Measurements from ENCODE around the gene TM9SF2.

The TM9SF2 gene

DNA sequence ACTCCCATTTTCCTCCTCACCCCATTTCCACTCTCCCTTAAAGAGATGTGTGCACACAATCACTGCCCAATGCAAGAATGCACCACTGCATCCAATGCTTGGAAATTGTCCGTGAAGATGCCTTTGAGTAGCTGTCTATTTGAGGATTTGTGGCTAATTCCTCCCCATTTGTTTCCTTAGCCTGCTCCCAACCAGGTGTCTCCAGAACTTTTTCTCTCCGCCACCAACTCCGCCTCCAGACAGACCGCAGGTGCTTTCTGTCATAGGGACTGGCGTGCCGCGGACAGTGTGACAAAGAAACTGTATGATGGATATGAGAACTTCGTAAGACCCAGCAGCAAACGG, 461 bp upstream of the TM9SF2 start:
- peak overlapping the region; percentile 81 for H3K9ac ChIP-seq (ENCODE audit: low read length)
- H3K4me1 ChIP-seq (ENCODE audit: insufficient read depth, low read length, severe bottlenecking): peaks cover 75% of the 10 kb centered on the region
- no peaks in the 10 kb centered on the region; the same call in 1 of the 2 replicates for H4K20me1 ChIP-seq (ENCODE audit: insufficient read depth, low read length)
- no peak for TF ChIP-seq EZH2 (IDR thresholded peaks at IDR 0.05; ENCODE audit: borderline replicate concordance, low read length)
- TF ChIP-seq, protein P1, sequence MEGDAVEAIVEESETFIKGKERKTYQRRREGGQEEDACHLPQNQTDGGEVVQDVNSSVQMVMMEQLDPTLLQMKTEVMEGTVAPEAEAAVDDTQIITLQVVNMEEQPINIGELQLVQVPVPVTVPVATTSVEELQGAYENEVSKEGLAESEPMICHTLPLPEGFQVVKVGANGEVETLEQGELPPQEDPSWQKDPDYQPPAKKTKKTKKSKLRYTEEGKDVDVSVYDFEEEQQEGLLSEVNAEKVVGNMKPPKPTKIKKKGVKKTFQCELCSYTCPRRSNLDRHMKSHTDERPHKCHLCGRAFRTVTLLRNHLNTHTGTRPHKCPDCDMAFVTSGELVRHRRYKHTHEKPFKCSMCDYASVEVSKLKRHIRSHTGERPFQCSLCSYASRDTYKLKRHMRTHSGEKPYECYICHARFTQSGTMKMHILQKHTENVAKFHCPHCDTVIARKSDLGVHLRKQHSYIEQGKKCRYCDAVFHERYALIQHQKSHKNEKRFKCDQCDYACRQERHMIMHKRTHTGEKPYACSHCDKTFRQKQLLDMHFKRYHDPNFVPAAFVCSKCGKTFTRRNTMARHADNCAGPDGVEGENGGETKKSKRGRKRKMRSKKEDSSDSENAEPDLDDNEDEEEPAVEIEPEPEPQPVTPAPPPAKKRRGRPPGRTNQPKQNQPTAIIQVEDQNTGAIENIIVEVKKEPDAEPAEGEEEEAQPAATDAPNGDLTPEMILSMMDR (IDR thresholded peaks at IDR 0.05; ENCODE audit: low read length): no peak
- H3K9me2 ChIP-seq (ENCODE audit: low read depth, low read length): no peaks in the 10 kb centered on the region
- peak overlapping the region; percentile 70 for H3K27ac ChIP-seq (ENCODE audit: low read depth, low read length, poor library complexity, severe bottlenecking)
- no peak overlapping the region; the same call in 1 of the 2 replicates for H2AFZ ChIP-seq (ENCODE audit: low read length)
- H3K9me3 ChIP-seq (ENCODE audit: low read length): no peaks in the 10 kb centered on the region
- H3K4me2 ChIP-seq (ENCODE audit: low read length): peak overlapping the region; percentile 96
- H3K79me2 ChIP-seq (ENCODE audit: insufficient read depth, low read length): peaks cover 40% of the 10 kb centered on the region
- H3F3A ChIP-seq (ENCODE audit: insufficient read depth, low read length): peaks cover 3% of the 10 kb centered on the region; the same call in 1 of the 2 replicates
- no peaks in the 10 kb centered on the region for H3K36me3 ChIP-seq (ENCODE audit: insufficient read depth, low read length)
- H3K27me3 ChIP-seq (ENCODE audit: insufficient read depth, low read length): no peaks in the 10 kb centered on the region
- H3K4me3 ChIP-seq (ENCODE audit: low read depth, low read length, poor library complexity, severe bottlenecking): peak overlapping the region; percentile 73

DNA sequence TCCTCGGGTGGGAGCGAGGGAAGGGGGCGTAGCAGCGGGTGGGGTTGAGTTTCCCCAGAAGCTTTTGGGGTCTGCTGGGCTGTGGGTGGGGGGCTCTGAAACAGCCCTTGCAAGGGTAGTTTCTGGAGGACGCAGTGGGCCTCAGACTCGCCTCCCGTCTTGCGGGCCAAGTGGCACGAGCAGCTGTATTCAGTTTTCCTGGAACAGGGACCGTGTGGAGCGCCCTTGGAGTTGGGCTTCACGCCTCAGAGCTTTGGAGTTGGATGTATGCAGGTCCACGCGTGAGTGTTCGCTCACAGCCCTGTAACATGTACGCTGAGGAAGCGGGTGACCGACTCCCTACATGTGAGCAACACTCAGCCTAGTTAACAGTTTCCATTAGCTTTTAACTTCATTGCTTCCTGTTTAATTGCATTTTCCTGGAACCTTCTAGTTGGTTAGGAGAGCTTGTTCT, 603 bp downstream of the TM9SF2 start:
- Histone ChIP-seq H3K4me2 (ENCODE audit: low read length) (peak overlapping the region; percentile 80), H3K4me1 (ENCODE audit: insufficient read depth, low read length, severe bottlenecking) (peaks cover 75% of the 10 kb centered on the region), H2AFZ (ENCODE audit: low read length) (no peak overlapping the region), H3K9me3 (ENCODE audit: low read length) (no peaks in the 10 kb centered on the region), H3K27ac (ENCODE audit: low read depth, low read length, poor library complexity, severe bottlenecking) (peak overlapping the region; percentile 57), H3F3A (ENCODE audit: insufficient read depth, low read length) (peaks cover 3% of the 10 kb centered on the region; the same call in 1 of the 2 replicates), H3K9me2 (ENCODE audit: low read depth, low read length) (no peaks in the 10 kb centered on the region), H3K4me3 (ENCODE audit: low read depth, low read length, poor library complexity, severe bottlenecking) (peak overlapping the region; percentile 73), H3K79me2 (ENCODE audit: insufficient read depth, low read length) (peaks cover 51% of the 10 kb centered on the region), H3K9ac (ENCODE audit: low read length) (peak overlapping the region; percentile 74), H4K20me1 (ENCODE audit: insufficient read depth, low read length) (no peaks in the 10 kb centered on the region; the same call in 1 of the 2 replicates), H3K27me3 (ENCODE audit: insufficient read depth, low read length) (no peaks in the 10 kb centered on the region), H3K36me3 (ENCODE audit: insufficient read depth, low read length) (peaks cover under 1% of the 10 kb centered on the region; the same call in 1 of the 2 replicates)
- TF ChIP-seq, protein P1 (IDR thresholded peaks at IDR 0.05; ENCODE audit: low read length): no peak
- no peak for TF ChIP-seq EZH2 (IDR thresholded peaks at IDR 0.05; ENCODE audit: borderline replicate concordance, low read length)

DNA sequence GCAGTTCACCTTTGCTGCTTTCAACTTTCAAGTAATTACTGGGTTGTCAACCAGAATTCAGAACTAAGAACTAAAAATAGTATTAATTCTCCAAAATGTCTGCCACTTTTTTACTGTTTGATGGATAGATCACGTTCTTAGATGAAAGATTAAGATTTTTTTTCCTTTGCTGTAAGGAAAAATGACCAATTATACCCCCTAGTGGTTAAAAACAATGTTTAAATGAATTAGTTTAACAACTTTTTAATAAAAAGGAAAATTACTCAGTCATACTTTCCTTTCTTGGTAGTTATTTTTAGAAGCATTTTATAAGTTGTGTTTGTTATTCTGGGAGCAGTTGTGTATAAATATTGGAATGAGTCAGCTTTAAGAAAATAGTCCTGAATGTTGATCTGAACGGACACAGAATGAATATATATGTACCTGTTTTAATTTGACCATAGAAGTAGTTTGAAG, 4.6 kb downstream of the TM9SF2 start:
- Histone ChIP-seq H3K9me2 (ENCODE audit: low read depth, low read length) (no peaks in the 10 kb centered on the region), H3K27me3 (ENCODE audit: insufficient read depth, low read length) (no peaks in the 10 kb centered on the region), H3F3A (ENCODE audit: insufficient read depth, low read length) (no peaks in the 10 kb centered on the region), H3K4me3 (ENCODE audit: low read depth, low read length, poor library complexity, severe bottlenecking) (peak overlapping the region; percentile 25), H4K20me1 (ENCODE audit: insufficient read depth, low read length) (no peaks in the 10 kb centered on the region; the same call in 1 of the 2 replicates), H3K9me3 (ENCODE audit: low read length) (peaks cover 16% of the 10 kb centered on the region), H2AFZ (ENCODE audit: low read length) (no peak overlapping the region), H3K27ac (ENCODE audit: low read depth, low read length, poor library complexity, severe bottlenecking) (peak overlapping the region; percentile 5), H3K4me2 (ENCODE audit: low read length) (peak overlapping the region; percentile 80), H3K36me3 (ENCODE audit: insufficient read depth, low read length) (peaks cover 41% of the 10 kb centered on the region), H3K9ac (ENCODE audit: low read length) (no peak overlapping the region), H3K79me2 (ENCODE audit: insufficient read depth, low read length) (peaks cover 91% of the 10 kb centered on the region), H3K4me1 (ENCODE audit: insufficient read depth, low read length, severe bottlenecking) (peaks cover 61% of the 10 kb centered on the region)
- TF ChIP-seq, protein P1 (IDR thresholded peaks at IDR 0.05; ENCODE audit: low read length): peak; percentile 74
- TF ChIP-seq EZH2 (IDR thresholded peaks at IDR 0.05; ENCODE audit: borderline replicate concordance, low read length): no peak

Data from OCI-LY1 (cell line).